Measurements from ENCODE around the gene DDX10. TPM values are rescaled to one million over a fixed set of nuclear protein-coding genes. Genes with fewer than 3 reads are reported as not detected.
A peak's percentile ranks its signal among the peaks of the same experiment; 100 is the strongest.

Gene DDX10
- total RNA-seq, 2 donors from 2014 or later = 8.0 to 28.2 TPM

DNA sequence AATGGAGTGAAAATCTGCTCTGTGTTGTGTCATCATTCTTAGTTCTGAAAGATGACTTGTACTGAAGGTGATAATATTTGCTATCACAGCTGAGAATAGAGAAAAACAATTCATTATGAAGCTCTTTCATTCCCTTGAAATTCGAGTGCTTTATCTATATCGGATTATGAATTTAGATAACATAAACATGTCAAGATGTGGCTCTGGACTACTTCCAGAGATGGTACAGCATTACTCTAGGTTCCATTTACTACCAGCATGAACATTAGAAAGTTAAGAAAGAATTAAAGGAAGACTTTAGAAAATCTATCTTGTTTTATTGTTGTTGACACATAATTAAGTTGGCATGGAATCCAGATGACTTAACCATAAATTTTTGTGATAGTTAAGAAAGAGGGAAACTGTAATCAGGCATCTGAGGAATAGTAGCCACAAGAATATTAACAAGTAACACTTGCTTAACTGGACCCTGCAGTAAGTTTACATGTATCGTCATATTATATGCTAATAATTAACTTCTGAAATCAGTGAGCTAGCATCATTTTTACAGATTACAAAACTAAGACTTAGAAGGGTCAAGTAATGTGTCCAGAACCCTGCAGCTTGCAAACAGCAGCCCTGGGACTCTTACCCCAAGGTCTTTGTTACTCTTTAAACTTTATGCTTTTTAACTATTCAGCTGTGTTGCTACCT lies 182.6 kb downstream of the DDX10 start:
- H3K36me3 ChIP-seq = no peaks in the 10 kb centered on the region
- TF ChIP-seq, protein P1, sequence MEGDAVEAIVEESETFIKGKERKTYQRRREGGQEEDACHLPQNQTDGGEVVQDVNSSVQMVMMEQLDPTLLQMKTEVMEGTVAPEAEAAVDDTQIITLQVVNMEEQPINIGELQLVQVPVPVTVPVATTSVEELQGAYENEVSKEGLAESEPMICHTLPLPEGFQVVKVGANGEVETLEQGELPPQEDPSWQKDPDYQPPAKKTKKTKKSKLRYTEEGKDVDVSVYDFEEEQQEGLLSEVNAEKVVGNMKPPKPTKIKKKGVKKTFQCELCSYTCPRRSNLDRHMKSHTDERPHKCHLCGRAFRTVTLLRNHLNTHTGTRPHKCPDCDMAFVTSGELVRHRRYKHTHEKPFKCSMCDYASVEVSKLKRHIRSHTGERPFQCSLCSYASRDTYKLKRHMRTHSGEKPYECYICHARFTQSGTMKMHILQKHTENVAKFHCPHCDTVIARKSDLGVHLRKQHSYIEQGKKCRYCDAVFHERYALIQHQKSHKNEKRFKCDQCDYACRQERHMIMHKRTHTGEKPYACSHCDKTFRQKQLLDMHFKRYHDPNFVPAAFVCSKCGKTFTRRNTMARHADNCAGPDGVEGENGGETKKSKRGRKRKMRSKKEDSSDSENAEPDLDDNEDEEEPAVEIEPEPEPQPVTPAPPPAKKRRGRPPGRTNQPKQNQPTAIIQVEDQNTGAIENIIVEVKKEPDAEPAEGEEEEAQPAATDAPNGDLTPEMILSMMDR (IDR thresholded peaks at IDR 0.05) = no peak
- no peak for ATAC-seq (ENCODE audit: insufficient number of reproducible peaks, low FRiP score, low read depth)

DNA sequence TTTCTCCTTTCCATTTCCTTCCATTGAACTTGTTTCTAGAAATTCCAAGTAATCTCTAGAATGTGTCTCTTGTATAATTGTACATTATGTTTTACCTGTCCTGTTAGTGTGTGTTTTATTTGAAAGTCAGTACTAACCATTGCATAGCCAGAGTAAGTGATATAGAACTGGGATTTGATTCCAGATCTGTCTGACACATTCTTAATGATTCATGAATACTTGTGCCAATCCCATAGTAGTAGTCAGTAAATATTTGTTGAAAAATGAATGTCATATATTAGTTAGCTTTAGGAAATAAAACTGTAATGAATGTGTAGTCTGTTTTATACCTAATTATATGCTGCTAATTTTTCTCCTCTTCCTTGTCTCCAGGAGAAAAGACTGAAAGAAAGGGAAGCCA lies 186.9 kb downstream of the DDX10 start:
- Histone ChIP-seq H3K27ac (no peak overlapping the region), H3K4me3 (no peak overlapping the region), H3K36me3 (no peaks in the 10 kb centered on the region), H3K4me1 (ENCODE audit: control insufficient read depth in 1 of 2, low read depth in 2 of 2) (peaks cover 18 to 33% of the 10 kb centered on the region in 2 donors), H3K27me3 (replicated peaks; ENCODE audit: insufficient read depth) (no peaks in the 10 kb centered on the region), H3K9me3 (no peaks in the 10 kb centered on the region)
- ATAC-seq (ENCODE audit: insufficient number of reproducible peaks, low FRiP score, low read depth) = no peak
- TF ChIP-seq, protein P1 (IDR thresholded peaks at IDR 0.05) = no peak
- DNase-seq (ENCODE audit: low spot score) = no peak

More for the DNA sequence above, 182.6 kb downstream of the DDX10 start:
- no peak overlapping the region for H3K27ac ChIP-seq
- H3K9me3 ChIP-seq = no peaks in the 10 kb centered on the region
- no peaks in the 10 kb centered on the region for H3K27me3 ChIP-seq (replicated peaks; ENCODE audit: insufficient read depth)
- H3K4me3 ChIP-seq = no peak overlapping the region
- H3K4me1 ChIP-seq (ENCODE audit: control insufficient read depth in 1 of 2, low read depth in 2 of 2) = peaks cover 0 to 4% of the 10 kb centered on the region in 2 donors
- DNase-seq (ENCODE audit: low spot score) = no peak

DNA sequence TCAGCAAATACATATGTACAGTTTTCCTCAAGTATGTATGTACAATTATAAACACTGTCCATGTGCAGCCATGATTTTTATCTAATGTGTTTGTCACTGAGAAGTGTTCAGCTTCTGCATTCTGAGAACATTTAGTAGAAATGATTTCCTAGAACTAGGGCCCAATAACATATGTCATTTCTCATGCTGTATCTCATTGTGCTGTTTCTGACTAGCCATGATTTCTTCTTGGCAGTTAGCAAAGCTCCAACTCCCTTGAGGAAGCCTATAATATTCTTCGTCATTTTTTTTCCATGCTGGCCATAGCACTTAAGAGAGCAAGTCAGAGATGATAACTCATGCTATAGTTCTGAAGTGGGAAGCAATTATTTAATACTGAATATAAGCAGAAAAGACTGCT lies 187.8 kb downstream of the DDX10 start:
- Histone ChIP-seq H3K27me3 (replicated peaks; ENCODE audit: insufficient read depth) (no peaks in the 10 kb centered on the region), H3K36me3 (no peaks in the 10 kb centered on the region), H3K27ac (no peak overlapping the region), H3K4me3 (no peak overlapping the region), H3K9me3 (no peaks in the 10 kb centered on the region), H3K4me1 (ENCODE audit: control insufficient read depth in 1 of 2, low read depth in 2 of 2) (peaks cover 21 to 42% of the 10 kb centered on the region in 2 donors)
- DNase-seq (ENCODE audit: low spot score) = no peak
- no peak for ATAC-seq (ENCODE audit: insufficient number of reproducible peaks, low FRiP score, low read depth)
- TF ChIP-seq, protein P1 (IDR thresholded peaks at IDR 0.05) = no peak

DNA sequence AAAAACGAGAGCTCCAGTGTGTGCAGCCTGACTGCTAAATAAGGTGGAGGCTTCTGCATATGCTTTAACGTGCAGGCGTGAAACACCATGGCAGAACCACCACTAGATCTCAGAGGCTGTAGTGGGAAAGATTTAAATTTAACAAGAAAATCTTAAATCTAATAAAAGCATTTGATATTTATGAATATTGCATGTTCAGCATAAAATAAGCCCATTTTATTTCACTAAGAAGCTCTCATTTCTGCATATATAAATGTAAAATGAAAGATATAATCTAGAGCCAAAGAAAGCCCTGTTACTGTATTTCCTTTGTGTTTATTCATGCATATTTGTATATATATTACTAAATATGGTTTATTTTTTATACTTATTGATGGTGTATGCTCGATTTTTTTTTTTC lies 188.3 kb downstream of the DDX10 start:
- Histone ChIP-seq H3K4me3 (no peak overlapping the region), H3K27me3 (replicated peaks; ENCODE audit: insufficient read depth) (no peaks in the 10 kb centered on the region), H3K27ac (peak overlapping the region in 1 of 2 donors; percentile 64), H3K9me3 (no peaks in the 10 kb centered on the region), H3K4me1 (ENCODE audit: control insufficient read depth in 1 of 2, low read depth in 2 of 2) (peaks cover 22 to 46% of the 10 kb centered on the region in 2 donors), H3K36me3 (no peaks in the 10 kb centered on the region)
- TF ChIP-seq, protein P1 (IDR thresholded peaks at IDR 0.05) = no peak
- ATAC-seq (ENCODE audit: insufficient number of reproducible peaks, low FRiP score, low read depth) = no peak
- DNase-seq (ENCODE audit: low spot score) = no peak

DNA sequence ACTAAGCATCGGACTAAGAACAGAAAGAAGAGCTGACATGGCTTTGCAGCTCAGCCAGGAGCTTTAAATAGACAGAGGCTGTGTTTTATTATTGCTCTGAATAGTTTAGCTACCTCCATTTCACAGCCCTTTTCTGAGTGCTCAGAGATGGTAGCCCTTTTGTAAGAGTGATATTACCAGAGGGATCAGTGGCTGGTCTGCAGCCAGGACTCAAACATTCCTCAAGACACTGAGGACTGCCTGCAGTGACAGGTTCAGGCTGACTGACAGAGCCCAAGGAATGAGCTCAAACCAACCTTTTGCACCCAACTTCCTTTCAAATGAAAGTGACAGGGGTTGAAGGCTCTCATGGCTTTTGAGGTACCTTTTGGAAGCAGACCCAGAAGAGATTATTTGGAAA lies 189.0 kb downstream of the DDX10 start:
- ATAC-seq (ENCODE audit: insufficient number of reproducible peaks, low FRiP score, low read depth) (no peak), DNase-seq (ENCODE audit: low spot score) (no peak)
- no peaks in the 10 kb centered on the region for H3K9me3 ChIP-seq
- peak overlapping the region; percentile 64 to 68 for H3K27ac ChIP-seq
- TF ChIP-seq, protein P1 (IDR thresholded peaks at IDR 0.05) = no peak
- peak overlapping the region; percentile 57 for H3K4me3 ChIP-seq
- H3K4me1 ChIP-seq (ENCODE audit: control insufficient read depth in 1 of 2, low read depth in 2 of 2) = peaks cover 22 to 46% of the 10 kb centered on the region in 2 donors
- no peaks in the 10 kb centered on the region for H3K27me3 ChIP-seq (replicated peaks; ENCODE audit: insufficient read depth)
- H3K36me3 ChIP-seq = no peaks in the 10 kb centered on the region
